DMS53 treated with DMSO at 0.1 percent for 48 hours (cell line): Measurements from ENCODE around the gene C17orf50.
A peak's percentile ranks its signal among the peaks of the same experiment; 100 is the strongest.

Experiments used
- DNase-seq: peaks from one replicate; lab custom pipeline; 2025; ENCODE audit not compliant: unreplicated experiment; lab: John Stamatoyannopoulos, UW

The C17orf50 gene

DNA sequence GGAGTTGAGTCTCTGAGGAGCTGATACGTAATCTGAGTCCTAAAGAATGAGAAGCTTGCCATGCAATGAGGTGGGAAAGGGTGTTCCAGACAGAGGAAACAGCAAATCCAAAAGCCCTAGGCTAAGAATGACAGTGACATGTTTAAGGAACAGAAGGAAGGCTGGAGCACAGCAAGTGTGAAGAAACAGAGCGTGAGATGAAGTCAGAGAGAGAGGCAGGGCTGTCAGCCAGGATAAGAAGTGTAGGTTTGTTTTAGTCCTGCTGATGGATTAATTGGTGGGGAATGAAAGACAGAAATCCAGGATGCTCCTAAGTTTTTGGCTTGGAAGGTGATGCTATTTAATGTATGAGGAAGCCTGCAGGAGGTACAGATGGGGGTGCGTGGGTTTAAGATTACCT, 20.3 kb downstream of the C17orf50 start:
- DNase-seq = no peak

DNA sequence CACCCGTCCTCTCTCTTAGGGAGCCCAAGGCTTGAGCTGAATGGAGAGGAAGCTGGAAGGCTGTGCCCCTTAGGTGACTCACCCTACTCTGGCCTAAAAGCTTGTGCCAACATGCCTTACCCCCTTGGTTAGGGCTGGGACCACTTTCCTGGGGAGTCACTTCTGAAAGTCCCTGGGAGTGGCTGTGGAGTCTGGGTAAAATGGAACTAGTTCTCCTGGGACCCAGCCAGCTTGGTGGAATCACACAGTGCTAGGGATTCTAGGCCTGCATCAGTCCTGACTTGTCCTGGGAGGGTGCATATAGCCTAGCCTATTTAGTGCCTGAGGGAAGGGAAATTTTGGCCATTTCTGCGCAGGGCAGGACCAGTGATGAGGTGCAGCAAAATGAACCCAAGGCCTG, 24.2 kb downstream of the C17orf50 start:
- no peak for DNase-seq

DNA sequence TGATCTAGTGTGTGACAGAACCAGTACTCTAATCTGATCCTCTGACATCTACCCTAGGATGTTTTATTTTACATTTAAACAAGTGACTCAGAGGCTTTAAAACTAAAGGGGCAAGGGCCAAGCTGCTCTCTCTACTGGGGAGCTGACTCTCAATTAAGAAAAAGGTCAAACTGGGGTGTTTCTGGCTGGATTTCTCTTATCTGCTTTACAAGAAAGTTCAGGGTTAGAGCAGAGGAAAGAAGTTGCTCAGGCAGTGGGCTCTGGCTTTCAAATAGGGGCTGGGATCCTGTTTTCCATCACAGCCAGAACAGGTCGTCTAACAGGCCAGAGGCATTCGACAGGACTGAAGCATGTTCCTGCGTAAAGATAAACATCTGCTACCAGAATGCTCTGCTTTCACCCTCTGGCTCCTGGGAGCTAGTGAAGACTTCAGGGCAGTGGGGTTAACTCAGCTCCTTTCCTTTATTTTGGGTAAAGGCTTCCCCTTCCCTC, 26.3 kb downstream of the C17orf50 start:
- no peak for DNase-seq

DNA sequence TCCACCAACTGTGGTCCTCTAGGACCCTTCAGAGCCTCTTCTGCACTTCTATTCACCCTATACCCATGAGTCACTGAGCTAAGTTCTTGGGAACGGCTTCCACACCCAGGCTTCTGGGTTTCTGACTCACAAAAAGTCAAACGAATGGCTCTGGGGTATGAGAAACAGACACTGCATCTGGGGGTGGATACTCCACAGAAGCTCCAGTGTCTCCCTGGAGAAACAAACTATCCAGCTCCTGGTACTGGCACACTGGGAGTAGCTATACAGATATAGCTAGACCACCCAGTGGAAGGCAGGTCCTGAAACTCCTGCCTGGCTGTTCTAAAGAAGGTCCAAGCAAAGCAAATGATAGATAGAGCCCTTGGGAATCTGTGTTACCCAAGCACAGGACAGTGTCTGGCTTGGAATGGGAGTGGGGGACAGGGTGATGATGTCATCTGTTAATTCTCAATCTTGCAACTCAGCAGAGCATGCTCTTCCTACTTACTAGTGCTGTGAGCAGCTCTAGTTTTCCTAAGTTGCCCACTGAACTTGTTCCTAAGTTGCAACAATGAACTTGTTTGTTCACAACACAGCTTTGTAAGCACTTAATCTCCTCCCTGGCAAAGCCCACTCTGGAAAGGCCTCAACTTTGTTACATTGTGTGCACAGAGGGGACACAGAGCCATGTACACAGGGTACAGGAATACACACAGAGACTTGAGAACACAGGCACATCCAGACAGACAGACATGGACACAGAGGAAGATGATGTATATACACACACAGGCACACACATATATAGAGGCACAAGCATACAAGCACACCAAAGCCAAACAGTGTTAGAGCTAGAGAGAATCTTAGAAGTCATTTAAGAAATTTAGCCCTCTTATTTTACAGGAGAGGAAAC, 28.0 kb downstream of the C17orf50 start:
- DNase-seq = no peak

DNA sequence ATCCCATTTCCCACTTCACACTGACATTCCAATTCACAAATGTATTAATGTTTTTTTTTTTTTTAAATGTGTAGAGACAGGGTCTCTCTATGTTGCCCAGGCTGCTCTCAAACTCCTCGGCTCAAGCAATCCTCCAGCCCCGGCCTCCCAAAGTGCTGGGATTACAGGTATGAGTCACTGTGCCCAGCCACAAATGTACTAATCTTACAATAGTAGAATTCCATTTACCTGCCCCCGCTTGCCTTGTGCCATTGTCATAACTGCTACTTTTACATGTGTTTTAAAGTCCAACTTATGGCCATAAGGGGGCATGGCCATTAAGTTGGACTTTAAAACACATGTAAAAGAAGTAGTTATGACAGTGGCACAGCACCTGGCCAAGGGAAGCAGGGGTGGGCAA, 30.2 kb downstream of the C17orf50 start:
- DNase-seq = no peak

DNA sequence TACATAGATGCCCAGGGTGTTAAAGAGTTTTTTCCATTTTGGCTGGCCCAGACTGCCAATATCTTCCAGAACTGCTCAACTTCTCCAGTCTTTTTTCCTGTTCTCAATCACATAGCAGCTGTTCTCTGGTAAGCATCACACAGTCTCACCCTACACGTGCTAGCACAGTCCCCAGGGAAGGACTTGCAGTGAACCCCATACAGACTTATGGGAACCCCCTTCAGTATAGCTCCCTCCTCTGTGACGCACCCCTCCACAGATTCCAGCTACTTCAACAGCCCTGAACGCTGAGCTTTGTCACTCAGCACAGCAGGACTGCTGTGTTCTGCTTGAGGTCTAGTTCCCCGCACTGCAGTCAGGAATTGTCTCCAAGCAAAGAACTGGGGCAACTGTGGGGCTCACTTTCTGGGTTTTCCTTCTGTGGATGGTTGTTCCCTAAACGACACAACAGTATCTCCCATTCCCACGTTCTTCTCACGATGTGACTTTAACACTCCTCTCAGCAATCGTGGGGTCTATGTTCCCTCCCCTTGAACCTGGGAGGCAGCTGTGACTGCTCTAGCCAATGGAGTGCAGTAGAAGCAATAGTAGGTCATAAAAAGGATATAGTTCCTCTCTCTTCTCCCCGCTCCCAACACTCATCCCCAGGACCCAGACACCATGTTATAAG, 31.1 kb downstream of the C17orf50 start:
- DNase-seq = no peak

DNA sequence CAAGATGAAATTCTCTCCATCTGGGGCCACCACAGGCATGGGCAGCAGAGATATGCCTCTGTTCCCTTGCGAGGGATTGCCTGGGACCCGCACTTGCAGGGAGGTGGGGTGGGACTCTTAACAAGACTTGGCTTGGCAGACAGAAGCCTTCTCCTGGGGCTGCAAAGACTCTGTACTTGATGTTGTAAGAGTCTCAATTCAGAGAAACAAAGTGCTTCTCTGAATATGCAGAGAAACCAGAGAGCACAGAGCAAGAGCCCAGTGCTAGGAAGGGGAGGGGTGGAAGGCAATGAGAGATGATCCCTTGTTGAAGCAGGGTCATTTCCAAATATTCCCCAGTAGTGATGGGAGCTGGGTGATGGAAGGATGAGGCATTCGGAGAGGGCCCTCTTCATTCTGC, 32.6 kb downstream of the C17orf50 start:
- no peak for DNase-seq

DNA sequence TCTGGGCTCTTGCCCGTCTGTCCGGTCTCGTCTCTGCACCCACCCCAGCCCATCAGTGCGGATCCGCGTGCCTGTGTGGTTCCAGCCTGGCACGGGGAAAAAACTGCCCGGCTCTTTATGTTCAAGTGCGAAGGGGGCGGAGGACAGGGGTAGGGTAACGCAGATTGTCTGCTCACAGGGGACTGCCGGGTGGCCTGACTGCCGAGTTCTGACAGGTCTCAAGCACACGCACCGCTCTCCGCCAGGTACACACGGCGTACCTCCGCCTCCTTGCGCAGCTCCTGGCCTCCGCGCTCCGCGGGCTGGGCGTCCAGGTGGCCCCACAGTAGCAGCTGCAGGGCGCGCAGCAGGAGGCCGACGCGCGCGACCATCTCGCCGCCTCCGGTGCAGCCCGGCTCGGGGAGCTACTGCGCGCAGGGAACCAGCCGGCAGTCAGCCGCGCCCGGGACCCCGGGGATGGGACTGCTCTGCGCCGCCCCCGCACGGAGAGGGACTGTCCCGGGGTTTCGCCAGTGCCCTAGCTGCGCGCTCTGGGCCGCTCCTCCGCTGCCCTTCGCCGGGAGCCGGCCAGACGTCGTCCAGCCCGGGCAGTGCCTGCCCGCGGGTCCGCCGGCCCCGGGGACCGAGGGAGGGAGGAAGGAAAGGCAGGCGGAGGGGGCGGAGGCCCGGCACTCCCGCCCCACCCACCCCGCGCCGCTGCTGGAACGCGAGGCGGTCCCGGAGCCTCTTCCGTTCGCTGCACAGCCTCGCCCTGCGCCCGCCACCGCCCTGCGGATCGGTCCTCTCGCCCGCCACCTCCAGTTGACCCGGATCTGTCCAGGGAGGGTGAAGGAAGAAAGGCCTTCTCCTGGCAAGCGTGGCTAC, 34.6 kb downstream of the C17orf50 start, which contains the start of gene MMP28:
MMP28 (minus strand) TSS at position 635 of the 864 bp plus-strand sequence; CDS start at position 371, 264 bp downstream.
- peak; percentile 2 for DNase-seq

DNA sequence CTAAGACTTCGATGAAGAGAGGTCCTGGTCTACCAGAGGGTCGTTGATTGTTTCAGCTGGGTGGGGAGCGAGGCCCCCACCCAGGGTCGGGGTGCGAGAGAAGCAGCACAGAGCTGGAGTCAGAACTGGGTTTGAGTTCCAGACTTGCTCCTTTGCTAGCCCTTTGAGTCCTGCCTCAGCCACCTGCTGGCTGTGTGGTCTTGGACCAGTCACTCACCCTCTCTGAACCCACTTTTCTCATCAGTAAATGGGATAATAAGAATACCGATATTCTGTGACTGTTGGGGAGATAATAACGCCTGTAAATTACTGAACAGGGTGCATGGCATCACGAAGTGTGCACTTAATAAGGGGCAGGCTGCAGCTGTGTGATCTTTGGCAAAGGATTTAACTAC, 35.2 kb downstream of the C17orf50 start:
- no peak for DNase-seq

DNA sequence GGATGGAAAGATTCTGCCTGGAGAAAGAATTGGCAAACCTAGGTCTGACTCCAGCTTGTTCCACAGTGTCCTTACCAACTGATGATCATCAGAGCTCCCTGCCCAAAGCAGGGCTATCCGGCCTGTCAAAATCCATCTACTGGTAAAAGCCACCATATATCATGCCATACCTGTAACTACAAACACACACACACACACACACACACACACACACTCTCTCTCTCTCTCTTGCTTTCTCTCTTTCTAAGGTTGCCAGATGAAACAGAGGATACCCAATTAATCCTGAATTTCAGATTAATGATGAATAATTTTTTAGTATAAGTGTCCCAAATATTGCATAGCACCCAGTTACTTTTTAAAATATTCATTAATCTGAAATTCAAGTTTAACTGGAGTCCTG, 36.3 kb downstream of the C17orf50 start:
- DNase-seq = no peak

DNA sequence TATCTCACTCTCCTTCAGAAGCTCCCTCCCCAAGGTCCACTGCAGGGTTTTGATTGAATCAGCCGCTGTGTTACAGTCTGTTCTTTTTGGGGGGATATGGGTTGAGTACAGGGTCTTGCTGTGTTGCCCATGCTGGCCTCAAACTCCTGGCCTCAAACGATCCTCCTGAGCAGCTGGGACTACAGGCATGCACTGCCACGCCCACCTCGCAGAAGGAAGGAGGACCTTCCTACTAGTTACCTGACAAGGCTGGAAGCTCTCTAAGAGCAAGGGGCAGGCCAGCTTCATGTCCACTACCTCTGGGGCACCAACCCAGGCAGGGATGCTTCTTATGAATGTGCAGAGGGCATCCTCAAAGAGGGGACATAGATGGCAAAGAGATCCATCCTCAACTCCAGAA, 36.7 kb downstream of the C17orf50 start:
- no peak for DNase-seq

DNA sequence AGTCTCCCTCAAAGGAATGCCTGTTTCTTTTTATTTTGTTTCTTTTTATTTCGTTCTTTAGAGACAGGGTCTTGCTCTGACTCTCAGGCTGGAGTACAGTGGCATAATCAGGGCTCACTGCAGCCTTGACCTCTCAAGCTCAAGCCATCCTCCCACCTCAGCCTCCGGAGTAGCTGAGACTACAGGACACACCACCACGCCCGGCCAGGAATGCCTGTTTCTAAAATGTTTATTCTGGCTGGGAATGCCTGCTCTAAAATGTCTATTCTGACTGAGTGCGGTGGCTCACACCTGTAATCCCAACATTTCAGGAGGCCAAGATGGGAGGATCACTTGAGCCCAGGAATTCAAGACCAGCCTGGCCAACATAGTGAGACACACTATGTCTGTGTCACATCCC, 37.2 kb downstream of the C17orf50 start:
- DNase-seq = no peak

DNA sequence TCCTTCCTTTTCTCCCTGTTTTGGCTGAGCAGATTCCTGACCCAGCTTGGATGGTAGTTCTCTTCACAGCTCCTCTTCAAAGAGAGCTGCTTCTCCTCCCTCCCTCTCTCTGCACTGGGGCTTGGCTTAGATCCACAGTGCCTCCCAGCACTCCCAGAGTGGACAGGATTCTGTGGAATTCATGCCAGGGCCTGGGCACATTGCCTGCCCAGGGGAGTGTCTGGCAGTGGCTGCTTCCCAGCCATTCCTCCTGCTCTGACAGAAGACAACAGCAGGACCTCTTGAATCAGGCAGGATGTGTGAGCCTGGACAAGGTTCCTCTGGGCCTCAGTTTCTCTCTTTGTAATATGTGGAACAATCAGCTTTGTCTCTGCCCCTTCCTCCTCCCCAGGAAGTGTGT, 39.3 kb downstream of the C17orf50 start:
- DNase-seq = no peak

DNA sequence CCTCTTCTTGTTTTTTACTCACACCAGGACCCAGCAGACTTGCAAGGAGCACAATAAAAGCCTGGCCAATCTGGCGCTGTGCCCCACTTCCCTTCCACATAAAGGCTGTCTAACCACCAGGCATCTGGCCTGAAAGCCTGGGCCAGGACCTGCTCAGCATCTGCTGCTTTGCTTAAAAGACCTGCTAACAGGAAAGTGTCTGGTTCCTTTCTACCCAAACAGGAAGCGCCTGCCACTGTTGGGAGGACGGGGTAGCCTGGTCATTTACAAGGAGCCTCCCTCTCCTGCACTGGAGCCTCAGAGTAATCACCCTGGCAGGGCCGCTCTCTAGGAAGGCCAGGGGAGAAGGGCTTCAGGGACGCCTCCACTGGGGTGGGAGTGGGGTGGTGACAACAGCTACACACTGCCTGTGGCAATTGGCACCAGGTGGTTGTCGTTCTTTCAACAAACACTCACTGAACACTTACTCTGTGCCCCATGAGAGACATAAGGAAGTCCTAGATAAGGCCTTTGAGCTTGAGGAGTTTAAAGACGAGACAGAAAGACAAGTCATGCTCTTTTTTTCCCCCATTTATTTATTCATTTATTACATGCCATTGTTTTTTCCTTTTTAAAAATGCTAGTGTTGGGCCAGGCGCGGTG, 41.0 kb downstream of the C17orf50 start:
- no peak for DNase-seq

DNA sequence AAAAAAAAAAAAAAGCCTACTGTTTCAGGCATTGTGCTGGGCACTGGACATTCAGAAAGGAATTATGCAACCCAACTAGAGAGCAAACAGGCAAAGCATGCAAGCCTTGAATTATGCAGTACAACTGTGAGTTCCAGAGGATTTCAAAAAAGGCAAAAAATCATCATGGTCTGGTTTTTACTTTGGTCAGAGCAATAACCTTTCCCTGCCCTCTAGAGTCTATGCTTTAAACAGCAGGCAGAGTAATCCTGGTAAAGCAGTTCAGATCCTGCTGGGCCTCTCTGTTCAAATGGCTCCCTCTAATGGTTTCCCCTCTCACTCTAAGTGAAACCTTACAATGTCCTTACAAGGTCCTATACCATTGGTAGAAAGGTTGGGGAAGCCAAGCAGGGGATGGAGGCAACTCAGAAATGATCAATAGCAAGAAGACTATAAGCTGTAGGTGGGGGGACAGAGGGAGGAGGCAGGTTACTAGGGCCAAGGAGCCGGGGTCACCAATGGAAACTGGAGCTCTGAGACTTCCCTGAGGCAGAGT, 44.0 kb downstream of the C17orf50 start:
- peak; percentile 78 for DNase-seq

DNA sequence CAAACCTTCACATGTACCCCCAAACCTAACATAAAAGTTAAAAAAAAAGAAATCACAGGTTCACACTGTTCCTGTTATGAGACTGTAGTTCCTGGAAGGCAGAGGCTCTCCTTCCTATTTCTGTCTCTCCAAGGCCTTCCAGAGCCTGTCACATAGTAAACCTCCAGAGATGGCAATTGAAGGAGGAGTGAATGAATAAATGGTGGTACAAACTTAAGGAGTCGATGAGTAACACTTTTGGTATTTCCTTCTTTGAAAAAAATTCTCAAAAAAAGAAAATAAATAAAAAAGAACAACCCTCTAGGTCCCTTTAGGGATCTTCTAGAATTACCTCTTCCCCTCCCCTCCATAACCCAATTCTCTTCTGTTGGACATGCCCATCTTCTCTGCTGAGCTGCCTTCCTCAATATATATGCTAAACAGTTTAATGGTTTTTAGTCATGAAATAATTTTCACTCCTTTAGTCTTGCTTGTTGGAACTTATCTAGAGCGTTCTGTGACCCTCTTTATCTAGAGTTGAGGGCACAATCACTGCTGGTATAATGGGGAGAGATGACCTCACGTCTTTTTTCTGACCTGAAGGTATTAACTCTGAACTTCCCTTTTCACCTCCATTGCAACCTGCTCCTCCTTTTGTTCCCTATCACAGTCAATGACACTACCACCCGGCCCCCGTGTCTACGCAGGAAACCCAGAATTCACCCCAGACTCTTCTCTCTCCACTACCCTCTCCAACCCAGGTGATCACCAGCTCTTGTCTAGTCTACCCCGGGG, 46.9 kb downstream of the C17orf50 start:
- DNase-seq = no peak

DNA sequence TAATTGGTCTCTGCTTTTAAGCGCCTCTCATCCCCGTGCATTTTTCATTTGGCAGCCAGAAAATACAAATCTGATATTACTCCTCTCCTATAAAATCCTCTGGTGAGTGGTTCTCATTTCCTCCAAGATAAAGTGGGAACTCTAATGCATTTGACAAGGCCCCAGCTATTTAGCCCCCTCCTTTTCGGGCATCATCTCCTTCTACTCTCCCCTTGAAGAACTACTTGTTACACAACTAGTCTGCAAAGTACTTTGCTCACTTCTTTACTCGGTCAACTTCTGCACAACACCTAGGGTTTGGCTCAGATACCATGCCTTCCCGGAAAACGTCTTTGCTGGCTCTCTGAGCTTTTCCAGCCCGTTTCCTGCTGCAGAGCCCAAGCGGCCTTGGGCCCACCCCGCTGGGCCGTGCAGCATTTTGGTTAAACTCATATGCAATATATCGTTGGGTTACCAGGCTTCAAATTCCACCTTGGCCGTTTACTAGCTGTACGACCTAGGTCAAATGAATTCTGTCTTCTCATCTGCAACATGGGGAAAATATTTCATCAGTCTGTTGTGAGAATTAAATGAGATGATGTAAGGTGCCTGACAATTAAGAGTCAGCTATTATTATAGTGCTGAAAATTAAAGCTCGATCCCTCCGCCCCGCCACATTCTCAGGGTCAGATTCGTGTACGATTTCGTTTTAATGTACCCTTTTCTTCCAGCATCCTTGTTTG, 47.7 kb downstream of the C17orf50 start:
- DNase-seq = no peak

DNA sequence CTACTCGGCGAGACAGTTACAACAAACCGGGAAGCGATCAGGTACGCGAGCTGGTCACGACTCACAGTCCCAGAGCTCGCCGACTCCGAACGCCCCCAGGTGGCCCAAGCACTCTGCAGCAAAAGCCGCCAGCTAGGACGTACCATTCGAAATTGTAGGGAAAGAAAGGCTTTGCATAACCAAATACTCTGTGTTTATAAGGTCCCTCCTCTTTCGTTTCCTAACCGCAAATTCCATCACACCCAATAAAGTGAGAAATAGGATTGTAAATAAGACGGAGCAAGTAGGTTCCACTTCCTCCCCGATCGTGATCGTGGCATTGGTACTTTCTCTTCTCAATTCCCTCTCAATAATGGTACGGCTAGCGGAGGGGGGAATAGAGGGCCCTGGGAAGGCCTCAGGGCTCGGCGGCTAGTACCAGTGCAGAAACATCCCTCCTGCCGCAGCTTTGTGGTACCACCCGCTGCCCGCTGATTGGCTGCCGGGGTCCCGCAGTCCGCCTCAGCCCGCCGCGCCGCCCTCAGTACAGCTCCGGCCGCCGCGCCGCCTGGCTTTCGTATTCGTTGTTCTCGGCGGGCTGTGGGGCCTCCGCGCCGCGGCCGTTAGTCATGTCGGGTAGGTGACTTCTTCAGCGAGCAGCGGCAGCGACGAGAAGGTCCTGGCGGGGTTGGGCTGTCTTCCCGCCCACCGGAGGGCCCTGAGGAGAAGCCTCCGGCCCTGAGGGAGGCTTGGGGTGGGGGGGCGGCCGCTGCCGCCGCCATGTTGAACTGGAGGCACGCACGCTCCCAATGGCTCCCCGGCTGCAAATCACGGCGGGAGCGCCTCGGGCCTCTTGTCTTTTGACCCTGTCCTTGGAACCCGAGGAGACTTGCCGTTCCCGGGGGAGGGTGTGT, 48.5 kb downstream of the C17orf50 start, which contains the start of gene TAF15:
TAF15 (plus strand) TSS at position 523 of the 893 bp plus-strand sequence; CDS start at position 609, 86 bp downstream.
- peak; percentile 88 for DNase-seq
